ENCODE measurements around the gene RNF167.

The RNF167 gene

DNA sequence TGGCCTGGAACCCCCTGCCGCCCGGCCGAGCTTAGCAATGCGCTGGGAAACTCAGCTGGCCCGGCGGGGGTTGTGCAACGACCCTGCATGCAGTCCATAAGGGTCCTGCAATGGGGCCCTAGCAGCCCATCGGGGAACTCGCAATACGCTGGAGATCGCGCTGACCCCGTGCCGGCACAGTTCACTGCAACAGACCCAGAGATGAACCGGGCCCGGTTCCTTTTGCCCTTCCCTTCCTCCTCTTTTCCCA, 597 bp upstream of the RNF167 start:
- in situ Hi-C loops (cut with HindIII; ENCODE audit: low sequenced_read_pairs): no loop called here

DNA sequence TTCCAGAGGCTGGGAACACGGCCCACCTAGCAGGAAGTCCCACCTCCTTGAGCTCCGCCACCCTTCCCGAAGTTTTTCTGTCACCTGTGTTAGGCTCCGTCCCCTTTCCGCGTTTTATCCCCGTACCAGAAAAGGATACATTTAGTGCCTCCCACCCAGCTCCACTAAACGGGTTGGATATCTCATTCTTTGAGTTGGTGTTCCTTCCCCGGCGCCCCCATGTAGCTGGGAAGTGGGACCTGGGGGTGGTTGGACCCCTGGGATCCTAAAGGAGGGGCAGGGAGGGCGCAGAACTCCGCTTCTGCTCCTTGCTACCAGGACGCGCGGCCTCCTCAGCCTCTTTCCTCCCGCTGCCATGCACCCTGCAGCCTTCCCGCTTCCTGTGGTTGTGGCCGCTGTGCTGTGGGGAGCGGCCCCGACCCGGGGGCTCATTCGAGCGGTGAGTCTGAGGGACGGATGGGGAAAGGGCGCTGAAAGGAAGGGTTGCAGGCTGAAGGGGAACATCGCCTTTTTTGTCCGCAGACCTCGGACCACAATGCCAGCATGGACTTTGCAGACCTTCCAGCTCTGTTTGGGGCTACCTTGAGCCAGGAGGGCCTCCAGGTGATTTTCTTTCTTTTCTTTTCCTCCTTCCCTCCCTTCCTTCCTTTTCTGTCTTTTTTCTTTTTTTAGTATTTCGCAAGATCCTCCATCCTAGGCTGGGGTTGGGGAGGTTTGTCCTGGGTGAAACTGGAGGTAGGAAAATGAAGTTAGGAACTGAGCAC, 669 bp downstream of the RNF167 start:
- no peak for DNase-seq (ENCODE audit: low read depth, low spot score)
- peak overlapping the region; percentile 97 for H3K4me3 ChIP-seq (ENCODE audit: low read depth, low read length)
- TF ChIP-seq, protein P1, sequence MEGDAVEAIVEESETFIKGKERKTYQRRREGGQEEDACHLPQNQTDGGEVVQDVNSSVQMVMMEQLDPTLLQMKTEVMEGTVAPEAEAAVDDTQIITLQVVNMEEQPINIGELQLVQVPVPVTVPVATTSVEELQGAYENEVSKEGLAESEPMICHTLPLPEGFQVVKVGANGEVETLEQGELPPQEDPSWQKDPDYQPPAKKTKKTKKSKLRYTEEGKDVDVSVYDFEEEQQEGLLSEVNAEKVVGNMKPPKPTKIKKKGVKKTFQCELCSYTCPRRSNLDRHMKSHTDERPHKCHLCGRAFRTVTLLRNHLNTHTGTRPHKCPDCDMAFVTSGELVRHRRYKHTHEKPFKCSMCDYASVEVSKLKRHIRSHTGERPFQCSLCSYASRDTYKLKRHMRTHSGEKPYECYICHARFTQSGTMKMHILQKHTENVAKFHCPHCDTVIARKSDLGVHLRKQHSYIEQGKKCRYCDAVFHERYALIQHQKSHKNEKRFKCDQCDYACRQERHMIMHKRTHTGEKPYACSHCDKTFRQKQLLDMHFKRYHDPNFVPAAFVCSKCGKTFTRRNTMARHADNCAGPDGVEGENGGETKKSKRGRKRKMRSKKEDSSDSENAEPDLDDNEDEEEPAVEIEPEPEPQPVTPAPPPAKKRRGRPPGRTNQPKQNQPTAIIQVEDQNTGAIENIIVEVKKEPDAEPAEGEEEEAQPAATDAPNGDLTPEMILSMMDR (IDR thresholded peaks at IDR 0.05; ENCODE audit: low read depth, low read length): no peak
- in situ Hi-C loops (cut with HindIII; ENCODE audit: low sequenced_read_pairs): no loop called here

More for the DNA sequence above, 597 bp upstream of the RNF167 start:
- no peak for DNase-seq (ENCODE audit: low read depth, low spot score)
- H3K4me3 ChIP-seq (ENCODE audit: low read depth, low read length): peak overlapping the region; percentile 97
- TF ChIP-seq, protein P1 (IDR thresholded peaks at IDR 0.05; ENCODE audit: low read depth, low read length): no peak

DNA sequence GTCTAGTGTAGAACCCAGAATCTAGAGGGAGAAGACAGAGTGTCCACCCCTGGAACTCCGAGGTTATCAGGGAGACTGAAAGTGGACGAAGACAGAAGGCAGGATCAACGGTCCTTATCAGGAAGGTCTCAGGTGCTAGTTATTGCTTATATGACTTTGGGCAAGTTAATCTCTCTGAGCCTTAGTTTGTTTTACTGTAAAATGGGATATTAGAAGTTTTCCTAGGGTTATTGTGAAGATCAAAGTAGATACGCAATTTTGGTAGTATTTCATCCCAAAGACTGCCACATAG, 1.2 kb downstream of the RNF167 start:
- H3K4me3 ChIP-seq (ENCODE audit: low read depth, low read length): peak overlapping the region; percentile 97
- no peak for DNase-seq (ENCODE audit: low read depth, low spot score)
- TF ChIP-seq, protein P1 (IDR thresholded peaks at IDR 0.05; ENCODE audit: low read depth, low read length): no peak
- in situ Hi-C loops (cut with HindIII; ENCODE audit: low sequenced_read_pairs): no loop called here

DNA sequence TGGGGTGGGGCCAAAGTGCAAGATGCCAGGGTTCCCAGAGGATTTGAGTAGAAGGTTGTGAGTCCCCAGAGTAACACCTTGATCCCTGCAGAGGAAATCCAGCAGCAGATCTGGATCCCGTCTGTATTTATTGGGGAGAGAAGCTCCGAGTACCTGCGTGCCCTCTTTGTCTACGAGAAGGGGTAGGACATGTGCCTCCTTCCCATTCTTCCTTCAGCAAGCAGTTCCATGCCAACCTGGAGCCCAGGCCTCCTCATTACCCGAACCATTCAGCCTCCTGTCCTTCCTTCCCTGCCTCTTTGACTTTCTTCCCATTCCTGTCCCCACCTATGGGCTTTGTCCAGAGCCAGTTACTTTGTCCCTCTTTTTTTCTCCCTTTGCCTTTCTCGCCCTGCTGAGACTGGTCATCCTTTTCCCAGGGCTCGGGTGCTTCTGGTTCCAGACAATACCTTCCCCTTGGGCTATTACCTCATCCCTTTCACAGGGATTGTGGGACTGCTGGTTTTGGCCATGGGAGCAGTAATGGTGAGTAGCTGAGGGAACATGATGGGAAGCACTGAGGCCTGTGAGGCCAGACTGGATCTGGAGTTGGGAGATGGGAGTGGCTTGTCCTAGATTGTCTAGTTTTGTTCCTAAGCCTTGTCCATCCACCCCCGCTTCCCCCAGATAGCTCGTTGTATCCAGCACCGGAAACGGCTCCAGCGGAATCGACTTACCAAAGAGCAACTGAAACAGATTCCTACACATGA, 2.9 kb downstream of the RNF167 start:
- TF ChIP-seq, protein P1 (IDR thresholded peaks at IDR 0.05; ENCODE audit: low read depth, low read length): no peak
- no peak overlapping the region for H3K4me3 ChIP-seq (ENCODE audit: low read depth, low read length)
- in situ Hi-C loops (cut with HindIII; ENCODE audit: low sequenced_read_pairs): no loop called here
- DNase-seq (ENCODE audit: low read depth, low spot score): no peak

DNA sequence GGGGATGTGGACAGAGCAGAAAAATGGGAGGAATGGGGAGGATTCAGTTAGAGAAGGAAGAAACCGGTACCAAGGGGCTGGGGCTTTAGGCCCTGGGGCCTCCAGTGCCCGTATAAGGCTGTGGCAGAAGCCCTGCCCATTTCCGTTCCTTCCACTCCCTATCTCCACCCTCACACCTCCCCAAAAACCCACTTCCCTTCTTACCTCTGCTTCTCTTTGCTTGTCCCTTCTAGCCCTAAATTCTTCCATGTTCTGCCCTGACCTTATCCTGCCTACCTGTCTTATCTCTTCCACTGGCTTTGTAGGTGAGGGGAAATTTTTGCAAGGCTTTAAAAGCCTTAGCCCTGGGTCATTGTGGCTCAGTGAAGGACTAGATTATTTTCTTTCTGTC, 4.1 kb downstream of the RNF167 start:
- DNase-seq (ENCODE audit: low read depth, low spot score): no peak
- no peak overlapping the region for H3K4me3 ChIP-seq (ENCODE audit: low read depth, low read length)
- in situ Hi-C loops (cut with HindIII; ENCODE audit: low sequenced_read_pairs): no loop called here
- TF ChIP-seq, protein P1 (IDR thresholded peaks at IDR 0.05; ENCODE audit: low read depth, low read length): no peak

DNA sequence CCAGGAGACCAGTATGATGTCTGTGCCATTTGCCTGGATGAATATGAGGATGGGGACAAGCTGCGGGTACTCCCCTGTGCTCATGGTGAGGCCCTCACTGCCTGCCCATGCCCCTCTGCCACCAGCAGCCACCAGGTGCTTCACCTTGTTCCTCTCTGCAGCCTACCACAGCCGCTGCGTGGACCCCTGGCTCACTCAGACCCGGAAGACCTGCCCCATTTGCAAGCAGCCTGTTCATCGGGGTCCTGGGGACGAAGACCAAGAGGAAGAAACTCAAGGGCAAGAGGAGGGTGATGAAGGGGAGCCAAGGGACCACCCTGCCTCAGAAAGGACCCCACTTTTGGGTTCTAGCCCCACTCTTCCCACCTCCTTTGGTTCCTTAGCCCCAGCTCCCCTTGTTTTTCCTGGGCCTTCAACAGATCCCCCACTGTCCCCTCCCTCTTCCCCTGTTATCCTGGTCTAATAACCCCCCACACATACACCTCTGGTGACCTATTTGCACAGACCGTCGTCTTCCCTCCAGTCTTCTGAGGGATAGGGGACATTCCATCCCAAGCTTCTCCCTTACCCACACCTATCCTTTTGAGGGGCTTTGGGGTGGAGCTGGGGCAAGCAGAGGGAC, 4.6 kb downstream of the RNF167 start:
- DNase-seq (ENCODE audit: low read depth, low spot score): no peak
- in situ Hi-C loops (cut with HindIII; ENCODE audit: low sequenced_read_pairs): no loop called here
- TF ChIP-seq, protein P1 (IDR thresholded peaks at IDR 0.05; ENCODE audit: low read depth, low read length): no peak
- no peak overlapping the region for H3K4me3 ChIP-seq (ENCODE audit: low read depth, low read length)

All from astrocyte of the spinal cord (primary cell).